OCI-LY3 (cell line): Measurements from ENCODE around the gene SCGB1A1.

ENCODE experiments used
- CTCF ChIP-seq: fragments of 200-600, 300-600 bp; sonication (generic); IDR thresholded peaks from 2 replicates; pipeline ENCODE4 v1.5.1; 2014; ENCODE audit warnings: antibody characterized with exemption, low read length, low read depth
- EZH2phosphoT487 ChIP-seq: fragments of 200-600 bp; shearing (Covaris generic); IDR thresholded peaks from 2 replicates; pipeline ENCODE4 v1.6.1; 2018; ENCODE audit warnings: antibody characterized with exemption, mixed run types, low read depth

- no peak for TF ChIP-seq CTCF
- no peak for TF ChIP-seq EZH2phosphoT487
Measured at GRCh38 chr11:62433904-62434276, 15.1 kb downstream of the SCGB1A1 start.
